Astrocyte (in vitro differentiated cells and primary cell): ENCODE data around the gene KCNJ11. TPM values are rescaled to one million over a fixed set of nuclear protein-coding genes. Genes with fewer than 3 reads are reported as not detected.

Source experiments
- DNase-seq: peaks from one replicate; pipeline ENCODE4 v3.0.0-alpha.2; 2010; ENCODE audit warnings: low read depth
- FAIRE-seq: peaks from 2 replicates; lab custom pipeline; 2011; peaks lifted over from hg19 to GRCh38; lab: Jason Lieb, UNC
- H2AFZ ChIP-seq: 2 replicates; pipeline ENCODE4 v1.6.0; 2012; ENCODE audit warnings: low read depth, low read length, inconsistent platforms
- H3K27ac ChIP-seq: 2 replicates; pipeline ENCODE4 v1.5.1; 2011; ENCODE audit warnings: low read depth, low read length, inconsistent platforms
- H3K27me3 ChIP-seq: 2 replicates; pipeline ENCODE4 v1.6.0; 2011; ENCODE audit warnings: low read length, inconsistent platforms; ENCODE audit not compliant: insufficient read depth
- H3K36me3 ChIP-seq: 2 replicates; pipeline ENCODE4 v1.5.1; 2011; ENCODE audit warnings: low read length, inconsistent platforms; ENCODE audit not compliant: insufficient read depth
- H3K4me1 ChIP-seq: 2 replicates; pipeline ENCODE4 v1.5.1; 2011; ENCODE audit warnings: low read length, inconsistent platforms; ENCODE audit not compliant: insufficient read depth
- H3K4me2 ChIP-seq: 2 replicates; pipeline ENCODE4 v1.6.0; 2012; ENCODE audit warnings: low read length, inconsistent platforms
- H3K4me3 ChIP-seq: 2 replicates; pipeline ENCODE4 v1.5.1; 2011; ENCODE audit warnings: low read depth, mild to moderate bottlenecking, low read length, inconsistent platforms; ENCODE audit not compliant: insufficient read depth
- H3K79me2 ChIP-seq: 2 replicates; pipeline ENCODE4 v1.6.0; 2012; ENCODE audit warnings: mild to moderate bottlenecking, low read length, inconsistent platforms; ENCODE audit not compliant: insufficient read depth
- H3K9ac ChIP-seq: 2 replicates; pipeline ENCODE4 v1.6.0; 2012; ENCODE audit warnings: mild to moderate bottlenecking, low read length, inconsistent platforms
- H3K9me3 ChIP-seq: 2 replicates; pipeline ENCODE4 v1.5.1; 2012; ENCODE audit warnings: low read depth, mild to moderate bottlenecking, low read length, inconsistent platforms; ENCODE audit not compliant: insufficient read depth
- H4K20me1 ChIP-seq: 2 replicates; pipeline ENCODE4 v1.6.0; 2012; ENCODE audit warnings: low read length, inconsistent platforms; ENCODE audit not compliant: insufficient read depth
- H3K27ac Mint-ChIP-seq: one replicate; pipeline ENCODE4 v1.8.0; 2021; ENCODE audit warnings: mild to moderate bottlenecking, mixed read lengths; ENCODE audit not compliant: unreplicated experiment
- H3K27me3 Mint-ChIP-seq: one replicate; pipeline ENCODE4 v1.8.0; 2021; ENCODE audit warnings: low read depth, mixed read lengths; ENCODE audit not compliant: unreplicated experiment
- H3K36me3 Mint-ChIP-seq: one replicate; pipeline ENCODE4 v1.8.0; 2021; ENCODE audit warnings: low read depth, mixed read lengths; ENCODE audit not compliant: unreplicated experiment
- H3K4me1 Mint-ChIP-seq: one replicate; pipeline ENCODE4 v1.8.0; 2021; ENCODE audit warnings: low read depth, mixed read lengths; ENCODE audit not compliant: unreplicated experiment
- H3K4me3 Mint-ChIP-seq: one replicate; pipeline ENCODE4 v1.8.0; 2021; ENCODE audit warnings: mild to moderate bottlenecking, moderate library complexity, mixed read lengths; ENCODE audit not compliant: unreplicated experiment
- H3K9me3 Mint-ChIP-seq: one replicate; pipeline ENCODE4 v1.8.0; 2021; ENCODE audit warnings: mild to moderate bottlenecking, mixed read lengths; ENCODE audit not compliant: unreplicated experiment
- EZH2 ChIP-seq: IDR thresholded peaks from 2 replicates; pipeline ENCODE4 v1.6.1; 2012; ENCODE audit warnings: mild to moderate bottlenecking, low read length, inconsistent platforms; ENCODE audit not compliant: insufficient read depth
- total RNA-seq: library from RNA; stranded (reverse); gene quantifications from 2 replicates; pipeline ENCODE4 v1.2.1, GENCODE V29; 2021
- TF ChIP-seq, protein P1 (sequence below): IDR thresholded peaks from 2 replicates; pipeline ENCODE4 v1.5.1; 2011; ENCODE audit warnings: low read depth, mild to moderate bottlenecking, inconsistent platforms, low read length, moderate library complexity; ENCODE audit not compliant: insufficient read depth

Gene KCNJ11
- total RNA-seq, 1 donor from 2014 or later: 0.43 TPM

DNA sequence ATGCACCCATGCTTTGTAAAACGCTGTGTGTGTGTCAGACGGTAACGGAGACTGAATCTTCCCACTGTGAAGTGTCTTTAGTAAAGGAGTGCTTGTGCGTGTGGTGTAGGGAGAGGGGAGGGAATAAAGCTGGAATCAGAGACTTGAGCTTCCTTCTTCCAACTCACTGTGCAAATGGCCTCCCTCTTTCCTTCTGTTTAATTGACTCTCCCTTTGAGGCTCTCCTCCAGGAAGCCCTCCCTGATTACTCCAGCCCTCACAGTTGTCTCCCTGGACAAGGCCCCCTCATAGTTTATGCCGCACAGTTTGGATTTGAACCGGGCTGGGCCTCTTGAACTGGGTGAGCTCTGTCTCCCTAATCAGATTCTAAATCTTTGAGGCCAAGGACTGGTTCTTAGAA, 23.0 kb upstream of the KCNJ11 start:
- H3K36me3 ChIP-seq: no peaks in the 10 kb centered on the region
- H3K9me3 Mint-ChIP-seq: peaks cover 6% of the 10 kb centered on the region
- peaks cover 1% of the 10 kb centered on the region for H3K36me3 Mint-ChIP-seq
- H3K79me2 ChIP-seq: no peaks in the 10 kb centered on the region
- H3K9me3 ChIP-seq: no peaks in the 10 kb centered on the region
- FAIRE-seq (no peak), DNase-seq (no peak)
- H3K4me1 ChIP-seq: no peaks in the 10 kb centered on the region
- H3K4me3 Mint-ChIP-seq: no peak overlapping the region
- no peak overlapping the region for H3K27ac Mint-ChIP-seq
- H3K9ac ChIP-seq: no peak overlapping the region
- no peak overlapping the region for H3K27ac ChIP-seq
- H4K20me1 ChIP-seq: no peaks in the 10 kb centered on the region
- H3K4me1 Mint-ChIP-seq: no peaks in the 10 kb centered on the region
- H3K27me3 ChIP-seq: peaks cover 2% of the 10 kb centered on the region
- no peak overlapping the region for H3K4me2 ChIP-seq
- H2AFZ ChIP-seq: no peak overlapping the region
- no peak overlapping the region for H3K4me3 ChIP-seq
- no peak for TF ChIP-seq EZH2
- TF ChIP-seq, protein P1, sequence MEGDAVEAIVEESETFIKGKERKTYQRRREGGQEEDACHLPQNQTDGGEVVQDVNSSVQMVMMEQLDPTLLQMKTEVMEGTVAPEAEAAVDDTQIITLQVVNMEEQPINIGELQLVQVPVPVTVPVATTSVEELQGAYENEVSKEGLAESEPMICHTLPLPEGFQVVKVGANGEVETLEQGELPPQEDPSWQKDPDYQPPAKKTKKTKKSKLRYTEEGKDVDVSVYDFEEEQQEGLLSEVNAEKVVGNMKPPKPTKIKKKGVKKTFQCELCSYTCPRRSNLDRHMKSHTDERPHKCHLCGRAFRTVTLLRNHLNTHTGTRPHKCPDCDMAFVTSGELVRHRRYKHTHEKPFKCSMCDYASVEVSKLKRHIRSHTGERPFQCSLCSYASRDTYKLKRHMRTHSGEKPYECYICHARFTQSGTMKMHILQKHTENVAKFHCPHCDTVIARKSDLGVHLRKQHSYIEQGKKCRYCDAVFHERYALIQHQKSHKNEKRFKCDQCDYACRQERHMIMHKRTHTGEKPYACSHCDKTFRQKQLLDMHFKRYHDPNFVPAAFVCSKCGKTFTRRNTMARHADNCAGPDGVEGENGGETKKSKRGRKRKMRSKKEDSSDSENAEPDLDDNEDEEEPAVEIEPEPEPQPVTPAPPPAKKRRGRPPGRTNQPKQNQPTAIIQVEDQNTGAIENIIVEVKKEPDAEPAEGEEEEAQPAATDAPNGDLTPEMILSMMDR: no peak
- H3K27me3 Mint-ChIP-seq: peaks cover 50% of the 10 kb centered on the region

DNA sequence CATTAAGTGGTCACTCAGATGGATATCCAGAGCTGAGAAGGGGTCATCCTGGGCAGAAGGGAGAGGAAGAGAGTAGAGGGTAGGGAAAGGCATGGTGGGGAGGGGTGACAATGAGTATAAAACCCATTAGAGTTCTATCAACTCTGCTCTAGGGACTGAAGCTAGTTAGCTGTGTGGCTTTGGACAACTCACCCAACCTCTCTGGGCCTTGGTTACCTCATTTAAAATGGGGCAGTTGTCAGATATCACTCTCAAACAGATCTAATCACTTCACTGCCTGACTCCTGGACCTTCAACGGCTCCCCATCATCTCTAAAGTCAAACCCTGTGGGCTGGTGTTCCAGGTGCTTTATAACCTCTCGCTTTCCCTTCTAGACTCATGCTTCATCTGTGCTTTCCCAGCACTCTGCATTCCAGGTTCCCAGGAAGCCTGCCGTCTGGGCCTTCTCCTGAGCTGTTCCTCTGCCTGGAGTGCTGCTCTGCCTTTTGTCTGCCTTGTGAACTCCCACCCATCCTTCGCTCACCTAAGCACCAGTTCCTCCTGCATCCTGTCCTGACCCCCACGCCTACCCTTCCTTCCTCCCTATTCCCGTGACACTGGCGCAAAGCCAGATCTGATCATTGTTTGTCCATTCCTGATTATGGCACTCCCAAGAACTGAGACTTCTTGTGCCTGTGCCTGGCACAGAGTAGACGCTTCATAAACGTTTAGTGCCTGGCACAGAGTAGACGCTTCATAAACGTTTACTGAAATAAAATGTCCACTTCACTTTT, 22.3 kb upstream of the KCNJ11 start:
- Mint-ChIP-seq H3K9me3 (peaks cover 6% of the 10 kb centered on the region), H3K4me3 (no peak overlapping the region), H3K27ac (no peak overlapping the region), H3K36me3 (peaks cover 1% of the 10 kb centered on the region), H3K27me3 (peaks cover 46% of the 10 kb centered on the region), H3K4me1 (no peaks in the 10 kb centered on the region)
- Histone ChIP-seq H3K4me3 (no peak overlapping the region), H3K27ac (no peak overlapping the region), H3K27me3 (peaks cover 2% of the 10 kb centered on the region), H3K4me1 (no peaks in the 10 kb centered on the region), H3K9me3 (no peaks in the 10 kb centered on the region), H2AFZ (no peak overlapping the region), H3K9ac (no peak overlapping the region), H3K4me2 (no peak overlapping the region), H4K20me1 (no peaks in the 10 kb centered on the region), H3K36me3 (no peaks in the 10 kb centered on the region), H3K79me2 (no peaks in the 10 kb centered on the region)
- FAIRE-seq (no peak), DNase-seq (no peak)
- TF ChIP-seq EZH2: no peak
- TF ChIP-seq, protein P1: no peak

DNA sequence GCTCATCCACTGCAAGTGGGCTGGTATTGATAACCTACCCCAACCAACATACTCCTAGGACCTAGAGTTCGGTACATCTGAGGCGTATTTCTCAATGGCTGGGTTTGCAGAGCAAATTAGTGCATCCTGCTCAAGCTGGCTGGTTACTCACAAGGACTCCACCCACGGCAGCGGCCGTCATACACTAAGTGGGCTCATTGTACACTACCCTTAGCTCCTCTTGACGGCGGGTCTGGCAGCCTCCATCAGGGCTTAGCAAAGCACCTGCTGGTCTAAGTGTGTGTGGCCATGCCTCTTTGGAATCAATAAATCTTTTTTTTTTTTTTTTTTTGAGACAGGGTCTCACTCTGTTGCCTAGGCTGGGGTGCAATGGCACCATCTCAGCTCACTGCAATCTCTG, 20.2 kb upstream of the KCNJ11 start:
- DNase-seq (no peak), FAIRE-seq (no peak)
- Mint-ChIP-seq H3K27me3 (peaks cover 27% of the 10 kb centered on the region), H3K27ac (no peak overlapping the region), H3K4me1 (no peaks in the 10 kb centered on the region), H3K4me3 (no peak overlapping the region), H3K9me3 (peaks cover 6% of the 10 kb centered on the region), H3K36me3 (peaks cover 1% of the 10 kb centered on the region)
- H3K4me1 ChIP-seq: no peaks in the 10 kb centered on the region
- H3K27me3 ChIP-seq: peaks cover 2% of the 10 kb centered on the region
- H3K4me3 ChIP-seq: no peak overlapping the region
- H3K27ac ChIP-seq: no peak overlapping the region
- no peaks in the 10 kb centered on the region for H3K9me3 ChIP-seq
- no peaks in the 10 kb centered on the region for H3K79me2 ChIP-seq
- H4K20me1 ChIP-seq: no peaks in the 10 kb centered on the region
- H3K36me3 ChIP-seq: no peaks in the 10 kb centered on the region
- no peak for TF ChIP-seq EZH2
- TF ChIP-seq, protein P1: no peak
- no peak overlapping the region for H3K4me2 ChIP-seq
- no peak overlapping the region for H3K9ac ChIP-seq
- no peak overlapping the region for H2AFZ ChIP-seq
